ENCODE results near the gene ZDHHC7.
A peak's percentile ranks its signal among the peaks of the same experiment; 100 is the strongest.

Gene ZDHHC7

DNA sequence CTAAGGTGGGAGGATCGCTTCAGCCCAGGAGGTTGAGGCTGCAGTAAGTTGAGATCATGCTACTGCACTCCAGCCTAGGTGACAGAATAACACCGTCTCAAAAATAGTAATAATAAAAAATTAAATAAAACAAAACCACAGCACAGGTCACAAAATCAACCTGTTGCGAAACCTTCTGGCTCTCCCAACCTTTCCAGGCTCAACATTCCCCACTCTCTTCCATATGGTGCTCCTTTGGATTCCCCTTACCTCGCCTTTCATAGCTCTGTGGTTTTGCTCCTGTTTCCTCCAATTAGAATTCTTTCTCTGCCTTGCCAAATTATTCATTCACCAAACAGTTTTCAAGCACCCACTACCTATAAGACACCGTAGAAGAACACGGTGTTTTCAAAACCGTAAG, 4.7 kb downstream of the ZDHHC7 start (continued):
- no peak for TF ChIP-seq BACH2 (CRISPR knock-in tag; IDR thresholded peaks at IDR 0.05; ENCODE audit: borderline replicate concordance)

DNA sequence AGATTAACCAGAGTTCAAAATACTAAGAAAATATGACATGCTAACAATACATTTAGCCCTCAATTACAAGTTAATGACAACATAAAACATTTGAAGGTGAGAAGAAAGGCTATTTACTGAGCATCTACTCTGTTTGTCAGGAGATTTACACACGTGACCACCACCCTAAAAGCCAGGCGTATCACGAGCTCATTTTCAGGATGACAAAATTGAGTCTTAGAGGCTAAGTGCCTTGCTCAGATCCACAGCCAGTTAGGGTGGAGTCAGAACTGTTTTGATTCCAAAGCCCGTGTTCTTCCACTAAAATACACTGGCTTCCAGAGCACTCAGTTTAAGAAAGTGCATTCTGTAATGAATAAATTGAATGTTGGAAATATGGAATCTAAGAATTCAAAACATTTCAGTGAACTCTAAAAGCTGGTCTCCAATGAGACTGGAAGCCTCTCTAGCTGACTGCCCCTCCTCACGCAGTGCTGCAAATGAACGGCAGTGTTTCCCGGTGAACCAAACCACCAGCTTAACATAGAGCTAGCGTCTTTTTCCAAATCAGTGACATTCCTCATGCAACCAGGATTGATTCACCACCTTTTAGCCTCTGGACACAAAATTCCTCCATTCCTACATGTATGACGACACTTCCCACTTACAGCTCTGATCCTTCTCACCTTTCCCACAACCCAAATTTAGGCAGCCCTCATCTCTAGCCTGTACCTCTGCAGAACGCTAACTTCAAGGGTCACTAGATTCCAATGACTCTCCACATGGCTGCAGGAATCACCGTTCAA, 5.9 kb downstream of the ZDHHC7 start:
- TF ChIP-seq ARNTL (CRISPR knock-in tag; IDR thresholded peaks at IDR 0.05; ENCODE audit: borderline replicate concordance, low read depth) (no peak), PPARA (CRISPR knock-in tag; IDR thresholded peaks at IDR 0.05; ENCODE audit: borderline replicate concordance) (no peak), OSR1 (CRISPR knock-in tag; IDR thresholded peaks at IDR 0.05) (no peak)
- ATAC-seq: peak; percentile 29

DNA sequence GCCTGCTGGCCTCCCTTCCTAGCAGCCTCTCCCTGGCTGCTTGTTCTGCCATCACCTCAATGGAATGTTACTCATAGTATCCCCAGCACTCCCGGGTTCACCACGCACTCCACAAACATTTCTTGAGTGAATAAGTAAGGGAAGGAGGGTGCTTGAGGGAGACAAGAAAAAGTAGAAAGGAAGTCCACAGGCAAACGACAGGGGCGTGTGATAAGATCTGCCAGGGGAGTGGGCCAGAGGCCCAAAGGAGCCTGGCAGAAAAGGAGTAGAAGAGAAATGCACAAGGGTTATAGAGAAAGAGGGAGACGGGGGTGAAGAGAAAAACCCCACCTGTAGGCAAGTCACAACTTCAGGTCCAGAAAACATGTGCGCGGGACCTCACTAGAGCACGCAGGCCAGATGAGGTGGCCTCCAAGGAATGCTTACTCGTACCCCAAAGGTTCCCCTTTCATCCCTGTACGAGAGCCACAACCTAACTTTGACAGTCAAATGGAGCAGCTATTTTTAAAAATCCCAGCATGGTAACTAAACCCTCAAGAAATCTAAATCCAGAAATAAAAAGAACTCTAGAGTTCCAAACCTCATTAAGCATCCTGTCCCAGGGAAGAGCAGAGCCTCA, 6.6 kb downstream of the ZDHHC7 start:
- peak; percentile 90 for ATAC-seq
- TF ChIP-seq GLIS3 (CRISPR knock-in tag; IDR thresholded peaks at IDR 0.05) (no peak), RARB (CRISPR knock-in tag; IDR thresholded peaks at IDR 0.05) (no peak), ESRRG (CRISPR knock-in tag; IDR thresholded peaks at IDR 0.05) (no peak), PPARA (CRISPR knock-in tag; IDR thresholded peaks at IDR 0.05; ENCODE audit: borderline replicate concordance) (no peak), TCF4 (CRISPR knock-in tag; IDR thresholded peaks at IDR 0.05; ENCODE audit: borderline replicate concordance) (no peak), ZFP3 (CRISPR knock-in tag; IDR thresholded peaks at IDR 0.05) (no peak), OSR1 (CRISPR knock-in tag; IDR thresholded peaks at IDR 0.05) (no peak), BACH2 (CRISPR knock-in tag; IDR thresholded peaks at IDR 0.05; ENCODE audit: borderline replicate concordance) (no peak), CSDC2 (CRISPR knock-in tag; IDR thresholded peaks at IDR 0.05) (no peak), SNAI2 (CRISPR knock-in tag; IDR thresholded peaks at IDR 0.05) (no peak)
- TF ChIP-seq, protein P1, sequence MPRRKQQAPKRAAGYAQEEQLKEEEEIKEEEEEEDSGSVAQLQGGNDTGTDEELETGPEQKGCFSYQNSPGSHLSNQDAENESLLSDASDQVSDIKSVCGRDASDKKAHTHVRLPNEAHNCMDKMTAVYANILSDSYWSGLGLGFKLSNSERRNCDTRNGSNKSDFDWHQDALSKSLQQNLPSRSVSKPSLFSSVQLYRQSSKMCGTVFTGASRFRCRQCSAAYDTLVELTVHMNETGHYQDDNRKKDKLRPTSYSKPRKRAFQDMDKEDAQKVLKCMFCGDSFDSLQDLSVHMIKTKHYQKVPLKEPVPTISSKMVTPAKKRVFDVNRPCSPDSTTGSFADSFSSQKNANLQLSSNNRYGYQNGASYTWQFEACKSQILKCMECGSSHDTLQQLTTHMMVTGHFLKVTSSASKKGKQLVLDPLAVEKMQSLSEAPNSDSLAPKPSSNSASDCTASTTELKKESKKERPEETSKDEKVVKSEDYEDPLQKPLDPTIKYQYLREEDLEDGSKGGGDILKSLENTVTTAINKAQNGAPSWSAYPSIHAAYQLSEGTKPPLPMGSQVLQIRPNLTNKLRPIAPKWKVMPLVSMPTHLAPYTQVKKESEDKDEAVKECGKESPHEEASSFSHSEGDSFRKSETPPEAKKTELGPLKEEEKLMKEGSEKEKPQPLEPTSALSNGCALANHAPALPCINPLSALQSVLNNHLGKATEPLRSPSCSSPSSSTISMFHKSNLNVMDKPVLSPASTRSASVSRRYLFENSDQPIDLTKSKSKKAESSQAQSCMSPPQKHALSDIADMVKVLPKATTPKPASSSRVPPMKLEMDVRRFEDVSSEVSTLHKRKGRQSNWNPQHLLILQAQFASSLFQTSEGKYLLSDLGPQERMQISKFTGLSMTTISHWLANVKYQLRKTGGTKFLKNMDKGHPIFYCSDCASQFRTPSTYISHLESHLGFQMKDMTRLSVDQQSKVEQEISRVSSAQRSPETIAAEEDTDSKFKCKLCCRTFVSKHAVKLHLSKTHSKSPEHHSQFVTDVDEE (CRISPR knock-in tag; IDR thresholded peaks at IDR 0.05): no peak
- TF ChIP-seq, protein P2, sequence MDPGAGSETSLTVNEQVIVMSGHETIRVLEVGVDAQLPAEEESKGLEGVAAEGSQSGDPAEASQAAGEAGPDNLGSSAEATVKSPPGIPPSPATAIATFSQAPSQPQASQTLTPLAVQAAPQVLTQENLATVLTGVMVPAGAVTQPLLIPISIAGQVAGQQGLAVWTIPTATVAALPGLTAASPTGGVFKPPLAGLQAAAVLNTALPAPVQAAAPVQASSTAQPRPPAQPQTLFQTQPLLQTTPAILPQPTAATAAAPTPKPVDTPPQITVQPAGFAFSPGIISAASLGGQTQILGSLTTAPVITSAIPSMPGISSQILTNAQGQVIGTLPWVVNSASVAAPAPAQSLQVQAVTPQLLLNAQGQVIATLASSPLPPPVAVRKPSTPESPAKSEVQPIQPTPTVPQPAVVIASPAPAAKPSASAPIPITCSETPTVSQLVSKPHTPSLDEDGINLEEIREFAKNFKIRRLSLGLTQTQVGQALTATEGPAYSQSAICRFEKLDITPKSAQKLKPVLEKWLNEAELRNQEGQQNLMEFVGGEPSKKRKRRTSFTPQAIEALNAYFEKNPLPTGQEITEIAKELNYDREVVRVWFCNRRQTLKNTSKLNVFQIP (CRISPR knock-in tag; IDR thresholded peaks at IDR 0.05; ENCODE audit: borderline replicate concordance, low read depth): no peak

DNA sequence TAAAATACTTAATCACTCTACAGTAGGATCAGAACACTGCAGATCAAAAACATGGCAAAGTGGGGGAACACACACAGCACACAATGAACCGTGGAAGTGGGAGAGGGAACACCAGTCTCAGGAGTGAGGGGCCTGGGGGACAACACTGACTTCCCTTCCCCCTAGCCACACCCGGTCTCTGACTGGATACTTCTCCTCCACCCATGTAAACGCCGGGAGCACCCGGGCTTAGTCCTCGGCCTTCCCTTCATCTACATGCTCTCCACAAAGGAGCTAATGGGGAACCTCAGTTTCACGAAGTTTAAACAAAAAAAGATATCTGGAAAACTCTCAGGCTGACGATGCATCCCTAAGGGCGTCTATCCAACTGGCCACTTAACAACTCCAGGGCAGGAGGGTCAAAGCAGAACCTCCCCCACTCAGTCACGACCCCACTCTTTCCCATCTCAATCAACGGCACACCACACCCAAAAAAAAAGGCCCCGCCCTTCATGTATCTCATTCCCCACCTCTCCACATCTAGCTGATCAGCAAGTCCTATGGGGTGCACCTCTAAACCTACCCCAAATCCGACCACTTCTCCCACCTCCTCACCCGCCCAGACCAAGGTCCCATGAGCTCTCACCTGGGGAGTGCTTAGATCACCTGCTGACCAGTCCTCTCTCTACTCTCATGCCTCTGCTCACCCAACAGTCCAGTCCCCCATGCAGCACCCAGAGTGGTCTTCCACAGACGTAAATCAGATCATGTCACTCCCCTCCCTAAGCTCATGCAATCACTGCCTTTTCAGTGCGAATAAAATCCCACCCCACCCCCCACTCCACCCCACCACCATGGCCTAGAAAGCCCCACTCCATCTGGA, 7.4 kb downstream of the ZDHHC7 start:
- peak; percentile 27 for ATAC-seq
- TF ChIP-seq, protein P3, sequence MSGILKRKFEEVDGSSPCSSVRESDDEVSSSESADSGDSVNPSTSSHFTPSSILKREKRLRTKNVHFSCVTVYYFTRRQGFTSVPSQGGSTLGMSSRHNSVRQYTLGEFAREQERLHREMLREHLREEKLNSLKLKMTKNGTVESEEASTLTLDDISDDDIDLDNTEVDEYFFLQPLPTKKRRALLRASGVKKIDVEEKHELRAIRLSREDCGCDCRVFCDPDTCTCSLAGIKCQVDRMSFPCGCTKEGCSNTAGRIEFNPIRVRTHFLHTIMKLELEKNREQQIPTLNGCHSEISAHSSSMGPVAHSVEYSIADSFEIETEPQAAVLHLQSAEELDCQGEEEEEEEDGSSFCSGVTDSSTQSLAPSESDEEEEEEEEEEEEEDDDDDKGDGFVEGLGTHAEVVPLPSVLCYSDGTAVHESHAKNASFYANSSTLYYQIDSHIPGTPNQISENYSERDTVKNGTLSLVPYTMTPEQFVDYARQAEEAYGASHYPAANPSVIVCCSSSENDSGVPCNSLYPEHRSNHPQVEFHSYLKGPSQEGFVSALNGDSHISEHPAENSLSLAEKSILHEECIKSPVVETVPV (CRISPR knock-in tag; IDR thresholded peaks at IDR 0.05): no peak
- TF ChIP-seq PPARA (CRISPR knock-in tag; IDR thresholded peaks at IDR 0.05; ENCODE audit: borderline replicate concordance): no peak
- no peak for TF ChIP-seq ZFP30 (CRISPR knock-in tag; IDR thresholded peaks at IDR 0.05)
- TF ChIP-seq, protein P4, sequence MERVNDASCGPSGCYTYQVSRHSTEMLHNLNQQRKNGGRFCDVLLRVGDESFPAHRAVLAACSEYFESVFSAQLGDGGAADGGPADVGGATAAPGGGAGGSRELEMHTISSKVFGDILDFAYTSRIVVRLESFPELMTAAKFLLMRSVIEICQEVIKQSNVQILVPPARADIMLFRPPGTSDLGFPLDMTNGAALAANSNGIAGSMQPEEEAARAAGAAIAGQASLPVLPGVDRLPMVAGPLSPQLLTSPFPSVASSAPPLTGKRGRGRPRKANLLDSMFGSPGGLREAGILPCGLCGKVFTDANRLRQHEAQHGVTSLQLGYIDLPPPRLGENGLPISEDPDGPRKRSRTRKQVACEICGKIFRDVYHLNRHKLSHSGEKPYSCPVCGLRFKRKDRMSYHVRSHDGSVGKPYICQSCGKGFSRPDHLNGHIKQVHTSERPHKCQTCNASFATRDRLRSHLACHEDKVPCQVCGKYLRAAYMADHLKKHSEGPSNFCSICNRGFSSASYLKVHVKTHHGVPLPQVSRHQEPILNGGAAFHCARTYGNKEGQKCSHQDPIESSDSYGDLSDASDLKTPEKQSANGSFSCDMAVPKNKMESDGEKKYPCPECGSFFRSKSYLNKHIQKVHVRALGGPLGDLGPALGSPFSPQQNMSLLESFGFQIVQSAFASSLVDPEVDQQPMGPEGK (CRISPR knock-in tag; IDR thresholded peaks at IDR 0.05; ENCODE audit: borderline replicate concordance): no peak
- TF ChIP-seq, protein P5, sequence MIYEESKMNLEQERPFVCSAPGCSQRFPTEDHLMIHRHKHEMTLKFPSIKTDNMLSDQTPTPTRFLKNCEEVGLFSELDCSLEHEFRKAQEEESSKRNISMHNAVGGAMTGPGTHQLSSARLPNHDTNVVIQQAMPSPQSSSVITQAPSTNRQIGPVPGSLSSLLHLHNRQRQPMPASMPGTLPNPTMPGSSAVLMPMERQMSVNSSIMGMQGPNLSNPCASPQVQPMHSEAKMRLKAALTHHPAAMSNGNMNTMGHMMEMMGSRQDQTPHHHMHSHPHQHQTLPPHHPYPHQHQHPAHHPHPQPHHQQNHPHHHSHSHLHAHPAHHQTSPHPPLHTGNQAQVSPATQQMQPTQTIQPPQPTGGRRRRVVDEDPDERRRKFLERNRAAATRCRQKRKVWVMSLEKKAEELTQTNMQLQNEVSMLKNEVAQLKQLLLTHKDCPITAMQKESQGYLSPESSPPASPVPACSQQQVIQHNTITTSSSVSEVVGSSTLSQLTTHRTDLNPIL (CRISPR knock-in tag; IDR thresholded peaks at IDR 0.05; ENCODE audit: low read depth): no peak
- TF ChIP-seq CSDC2 (CRISPR knock-in tag; IDR thresholded peaks at IDR 0.05): no peak
- no peak for TF ChIP-seq ZC3H10 (CRISPR knock-in tag; IDR thresholded peaks at IDR 0.05)
